ENCODE data around the gene SPA17. TPM values are rescaled to one million over a fixed set of nuclear protein-coding genes. Genes with fewer than 3 reads are reported as not detected.

Gene SPA17
- total RNA-seq, 2 experiments from 2014 or later: 3.4 to 4.7 TPM

- Mint-ChIP-seq H3K27ac (no peak overlapping the region), H3K36me3 (no peaks in the 10 kb centered on the region), H3K4me1 (peaks cover 20% of the 10 kb centered on the region), H3K27me3 (peaks cover 21% of the 10 kb centered on the region), H3K9me3 (no peaks in the 10 kb centered on the region), H3K4me3 (no peak overlapping the region)
- no peak for DNase-seq
Observed at GRCh38 chr11:124727474-124727873, 53.8 kb downstream of the SPA17 start.

GRCh38 chr11:124728134-124728533 lies 54.4 kb downstream of the SPA17 start:
- peaks cover 14% of the 10 kb centered on the region for H3K4me1 Mint-ChIP-seq
- no peaks in the 10 kb centered on the region for H3K36me3 Mint-ChIP-seq
- H3K9me3 Mint-ChIP-seq: no peaks in the 10 kb centered on the region
- no peak overlapping the region for H3K27ac Mint-ChIP-seq
- peaks cover 15% of the 10 kb centered on the region for H3K27me3 Mint-ChIP-seq
- DNase-seq: no peak
- H3K4me3 Mint-ChIP-seq: no peak overlapping the region

- H3K36me3 Mint-ChIP-seq: no peaks in the 10 kb centered on the region
- H3K9me3 Mint-ChIP-seq: no peaks in the 10 kb centered on the region
- H3K4me3 Mint-ChIP-seq: no peak overlapping the region
- DNase-seq: no peak
- H3K4me1 Mint-ChIP-seq: peaks cover 9% of the 10 kb centered on the region
- peaks cover 8% of the 10 kb centered on the region for H3K27me3 Mint-ChIP-seq
- no peak overlapping the region for H3K27ac Mint-ChIP-seq
Observed at GRCh38 chr11:124729571-124729970, 55.9 kb downstream of the SPA17 start.

- Mint-ChIP-seq H3K4me3 (no peak overlapping the region), H3K36me3 (no peaks in the 10 kb centered on the region)
Observed at GRCh38 chr11:124732230-124732629, 58.5 kb downstream of the SPA17 start.

GRCh38 chr11:124736736-124737135 lies 63.0 kb downstream of the SPA17 start:
- no peak overlapping the region for H3K4me3 Mint-ChIP-seq
- no peaks in the 10 kb centered on the region for H3K9me3 Mint-ChIP-seq
- DNase-seq: no peak
- peaks cover 17% of the 10 kb centered on the region for H3K27me3 Mint-ChIP-seq
- H3K36me3 Mint-ChIP-seq: no peaks in the 10 kb centered on the region
- no peak overlapping the region for H3K27ac Mint-ChIP-seq
- peaks cover 12% of the 10 kb centered on the region for H3K4me1 Mint-ChIP-seq

More at GRCh38 chr11:124732230-124732629, 58.5 kb downstream of the SPA17 start:
- Mint-ChIP-seq H3K4me1 (no peaks in the 10 kb centered on the region), H3K27me3 (no peaks in the 10 kb centered on the region), H3K9me3 (no peaks in the 10 kb centered on the region), H3K27ac (no peak overlapping the region)
- no peak for DNase-seq

- peaks cover 21% of the 10 kb centered on the region for H3K27me3 Mint-ChIP-seq
- DNase-seq: no peak
- no peak overlapping the region for H3K27ac Mint-ChIP-seq
- no peak overlapping the region for H3K4me3 Mint-ChIP-seq
- no peaks in the 10 kb centered on the region for H3K9me3 Mint-ChIP-seq
- no peaks in the 10 kb centered on the region for H3K36me3 Mint-ChIP-seq
- peaks cover 12% of the 10 kb centered on the region for H3K4me1 Mint-ChIP-seq
Observed at GRCh38 chr11:124737638-124738305, 64.1 kb downstream of the SPA17 start.

- Mint-ChIP-seq H3K4me1 (peaks cover 12% of the 10 kb centered on the region), H3K27me3 (peaks cover 21% of the 10 kb centered on the region), H3K27ac (no peak overlapping the region), H3K4me3 (peak overlapping the region; percentile 82), H3K36me3 (no peaks in the 10 kb centered on the region), H3K9me3 (no peaks in the 10 kb centered on the region)
- no peak for DNase-seq
Observed at GRCh38 chr11:124738713-124739478, 65.2 kb downstream of the SPA17 start.

- Mint-ChIP-seq H3K4me3 (peak within 1 kb of the TSS; percentile 82), H3K9me3 (no peaks in the 10 kb centered on the region), H3K4me1 (peaks cover 12% of the 10 kb centered on the region), H3K27ac (no peak within 1 kb of the TSS), H3K27me3 (peaks cover 21% of the 10 kb centered on the region), H3K36me3 (no peaks in the 10 kb centered on the region)
- DNase-seq: peak; percentile 88
Observed at GRCh38 chr11:124739479-124740276, 66.0 kb downstream of the SPA17 start, which contains the start of gene NRGN. Gene NRGN, plus strand, starts transcription at chr11:124739942. Its CDS starts 143 bp downstream, at chr11:124740085.

- peak overlapping the region; percentile 82 for H3K4me3 Mint-ChIP-seq
- peak; percentile 63 for DNase-seq
- peaks cover 21% of the 10 kb centered on the region for H3K27me3 Mint-ChIP-seq
- peaks cover 12% of the 10 kb centered on the region for H3K4me1 Mint-ChIP-seq
- H3K9me3 Mint-ChIP-seq: no peaks in the 10 kb centered on the region
- H3K36me3 Mint-ChIP-seq: no peaks in the 10 kb centered on the region
- H3K27ac Mint-ChIP-seq: no peak overlapping the region
Observed at GRCh38 chr11:124740277-124740882, 66.7 kb downstream of the SPA17 start.

- Mint-ChIP-seq H3K4me3 (no peak overlapping the region), H3K27ac (no peak overlapping the region), H3K36me3 (no peaks in the 10 kb centered on the region), H3K4me1 (peaks cover 15% of the 10 kb centered on the region), H3K9me3 (no peaks in the 10 kb centered on the region), H3K27me3 (peaks cover 21% of the 10 kb centered on the region)
- no peak for DNase-seq
Observed at GRCh38 chr11:124742555-124742954, 68.9 kb downstream of the SPA17 start.

GRCh38 chr11:124743050-124743449 lies 69.3 kb downstream of the SPA17 start:
- Mint-ChIP-seq H3K9me3 (no peaks in the 10 kb centered on the region), H3K4me1 (peaks cover 15% of the 10 kb centered on the region), H3K27ac (no peak overlapping the region), H3K4me3 (no peak overlapping the region), H3K36me3 (no peaks in the 10 kb centered on the region), H3K27me3 (peaks cover 21% of the 10 kb centered on the region)
- no peak for DNase-seq

- no peak overlapping the region for H3K27ac Mint-ChIP-seq
Observed at GRCh38 chr11:124745270-124745834, 71.6 kb downstream of the SPA17 start.

GRCh38 chr11:124745835-124746620 lies 72.3 kb downstream of the SPA17 start:
- Mint-ChIP-seq H3K4me3 (peak overlapping the region; percentile 90), H3K27me3 (peaks cover 11% of the 10 kb centered on the region), H3K27ac (peak overlapping the region; percentile 82), H3K4me1 (peaks cover 7% of the 10 kb centered on the region), H3K9me3 (no peaks in the 10 kb centered on the region), H3K36me3 (no peaks in the 10 kb centered on the region)
- peak; percentile 38 for DNase-seq

More at GRCh38 chr11:124745270-124745834, 71.6 kb downstream of the SPA17 start:
- no peak for DNase-seq
- Mint-ChIP-seq H3K4me3 (peak overlapping the region; percentile 90), H3K4me1 (peaks cover 11% of the 10 kb centered on the region), H3K27me3 (peaks cover 18% of the 10 kb centered on the region), H3K9me3 (no peaks in the 10 kb centered on the region), H3K36me3 (no peaks in the 10 kb centered on the region)
